ENCODE measurements around the gene TTC9C. TPM values are rescaled to one million over a fixed set of nuclear protein-coding genes. Genes with fewer than 3 reads are reported as not detected.

Gene TTC9C
- total RNA-seq, 1 experiment from 2014 or later: 33.3 TPM

DNA sequence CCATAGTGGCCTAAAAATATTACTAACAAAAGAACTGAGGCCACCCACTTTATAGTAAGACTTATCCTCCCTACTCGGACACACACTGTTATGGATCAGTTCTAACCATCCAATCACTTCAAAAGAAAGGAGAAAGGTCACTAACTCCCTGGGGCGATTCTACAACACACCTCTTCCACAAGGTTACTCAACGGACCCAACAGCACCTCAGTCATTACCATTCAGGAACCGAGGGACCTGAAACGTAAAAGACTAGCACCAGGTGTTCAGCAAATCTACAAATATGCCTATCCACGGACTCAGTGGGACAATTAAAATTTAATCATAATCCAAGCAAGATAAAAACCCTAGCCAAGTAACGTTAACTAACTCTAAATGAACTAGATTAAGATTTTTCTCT lies 2.6 kb upstream of the TTC9C start:
- ChIA-PET CTCF (no interaction called here), POLR2A (no interaction called here), RAD21 (ENCODE audit: low non-redundant PET in 1 of 2, low total read pairs in 2 of 2, uncharacterized antibody in 2 of 2, unreplicated experiment in 2 of 2) (no interaction called here)
- Histone ChIP-seq H3K36me3 (ENCODE audit: control insufficient read depth in 1 of 2, insufficient read depth in 2 of 2, low read length in 2 of 2) (peaks cover 40 to 47% of the 10 kb centered on the region in 2 experiments), H3K27me3 (ENCODE audit: insufficient read depth, low read length) (no peaks in the 10 kb centered on the region), H3K4me2 (ENCODE audit: low read length) (peak overlapping the region; percentile 100), H2AFZ (ENCODE audit: low read depth, low read length, poor library complexity, severe bottlenecking) (no peak overlapping the region), H3K4me1 (ENCODE audit: control insufficient read depth in 1 of 2, insufficient read depth in 2 of 2, low read length in 2 of 2) (peaks cover 14 to 25% of the 10 kb centered on the region in 2 experiments), H4K20me1 (ENCODE audit: insufficient read depth) (peaks cover 16% of the 10 kb centered on the region; the same call in 1 of the 2 replicates), H3K79me2 (ENCODE audit: insufficient read depth, low read length) (peaks cover 86% of the 10 kb centered on the region), H3K9me3 (ENCODE audit: control insufficient read depth in 1 of 2, insufficient read depth in 1 of 2, low read depth in 1 of 2, low read length in 2 of 2) (no peaks in the 10 kb centered on the region), H3K4me3 (replicated peaks in 1 of 2; ENCODE audit: low read depth in 1 of 2, low read length in 2 of 2) (peak overlapping the region; percentile 98 to 100), H3K9ac (ENCODE audit: low read length) (peak overlapping the region; percentile 93), H3K27ac (ENCODE audit: low read depth, low read length) (peak overlapping the region; percentile 96), H3K9me2 (ENCODE audit: insufficient read depth) (no peaks in the 10 kb centered on the region)
- ATAC-seq: no peak
- intact Hi-C loops (cut with micrococcal nuclease): loop anchor here (5.0 kb wide), 1 partner anchor 37 kb away; the partner anchor contains the start of gene POLR2G
- no peak for DNase-seq (ENCODE audit: low read depth, low spot score)
- BruUV-seq (replicated peaks): TSS peak; percentile 44
- no peak for TF ChIP-seq ELF1 (IDR thresholded peaks at IDR 0.05; ENCODE audit: borderline replicate concordance, low read depth)
- TF ChIP-seq TCF7L2 (IDR thresholded peaks at IDR 0.05; ENCODE audit: borderline replicate concordance, extremely low read depth, insufficient read depth, insufficient read length): no peak
- TF ChIP-seq EGR1 (IDR thresholded peaks at IDR 0.05; ENCODE audit: low read depth): no peak

DNA sequence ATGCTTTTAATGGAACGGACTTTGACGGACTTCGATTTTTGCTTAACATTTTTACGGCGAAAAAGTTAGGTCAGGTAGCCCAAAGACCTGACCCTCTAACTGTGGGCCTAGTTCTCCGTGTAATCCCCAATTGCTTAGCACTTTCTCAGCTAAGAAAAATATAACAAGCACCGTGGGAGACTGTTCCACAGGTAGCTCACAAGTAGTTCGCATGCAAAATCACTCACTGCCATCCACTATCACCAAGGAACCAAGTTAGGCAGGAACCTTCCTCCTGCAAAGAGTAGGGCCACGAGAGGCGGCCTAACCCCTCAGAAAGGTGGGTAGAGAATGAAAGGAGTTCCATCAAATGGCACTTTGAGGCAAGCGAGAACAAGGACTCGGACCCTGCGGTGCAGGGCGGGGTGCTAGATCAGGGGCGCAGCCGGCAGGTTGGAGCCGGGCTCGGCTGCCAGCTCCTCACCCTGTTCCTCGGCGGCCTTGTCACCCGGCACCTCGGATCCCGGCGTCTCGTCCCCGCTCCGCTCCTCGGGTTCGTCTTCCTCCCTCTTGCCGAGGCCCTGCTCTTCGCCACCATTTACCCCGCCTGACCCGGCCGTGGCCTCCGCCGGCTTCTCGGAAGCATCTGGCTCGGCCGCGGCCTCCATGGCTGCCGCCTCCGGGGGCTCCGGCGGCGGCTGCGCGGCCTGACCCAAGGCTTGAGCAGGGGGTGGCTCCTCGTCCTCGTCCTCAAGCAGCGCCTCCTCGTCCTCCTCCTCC lies 2.0 kb upstream of the TTC9C start:
- POLR2A ChIA-PET: interaction anchor here (1.1 to 4.3 kb wide), 5 partner anchors 20 to 135 kb away, joined by 4 to 59 read pairs (median 5); partner anchors contain the start of genes LBHD1 and TUT1
- no peaks in the 10 kb centered on the region for H3K27me3 ChIP-seq (ENCODE audit: insufficient read depth, low read length)
- no peaks in the 10 kb centered on the region for H3K9me3 ChIP-seq (ENCODE audit: control insufficient read depth in 1 of 2, insufficient read depth in 1 of 2, low read depth in 1 of 2, low read length in 2 of 2)
- peaks cover 33 to 40% of the 10 kb centered on the region in 2 experiments for H3K36me3 ChIP-seq (ENCODE audit: control insufficient read depth in 1 of 2, insufficient read depth in 2 of 2, low read length in 2 of 2)
- H3K9me2 ChIP-seq (ENCODE audit: insufficient read depth): no peaks in the 10 kb centered on the region
- DNase-seq (ENCODE audit: low read depth, low spot score): no peak
- RAD21 ChIA-PET (ENCODE audit: low non-redundant PET in 1 of 2, low total read pairs in 2 of 2, uncharacterized antibody in 2 of 2, unreplicated experiment in 2 of 2): no interaction called here
- no TSS peak for BruUV-seq (replicated peaks)
- peak overlapping the region; percentile 96 for H3K27ac ChIP-seq (ENCODE audit: low read depth, low read length)
- intact Hi-C loops (cut with micrococcal nuclease): loop anchor here (5.0 kb wide), 1 partner anchor 36 kb away; the partner anchor contains the start of gene POLR2G
- peak overlapping the region; percentile 100 for H3K4me2 ChIP-seq (ENCODE audit: low read length)
- peak overlapping the region; percentile 93 for H3K9ac ChIP-seq (ENCODE audit: low read length)
- no peak overlapping the region for H2AFZ ChIP-seq (ENCODE audit: low read depth, low read length, poor library complexity, severe bottlenecking)
- ATAC-seq: no peak
- H3K4me1 ChIP-seq (ENCODE audit: control insufficient read depth in 1 of 2, insufficient read depth in 2 of 2, low read length in 2 of 2): peaks cover 14 to 25% of the 10 kb centered on the region in 2 experiments
- H3K4me3 ChIP-seq (replicated peaks in 1 of 2; ENCODE audit: low read depth in 1 of 2, low read length in 2 of 2): peak overlapping the region; percentile 98 to 100
- peaks cover 16% of the 10 kb centered on the region; the same call in 1 of the 2 replicates for H4K20me1 ChIP-seq (ENCODE audit: insufficient read depth)
- H3K79me2 ChIP-seq (ENCODE audit: insufficient read depth, low read length): peaks cover 84% of the 10 kb centered on the region
- CTCF ChIA-PET: interaction anchor here (0.8 to 2.5 kb wide), 3 partner anchors 28 to 114 kb away, joined by 3 to 10 read pairs (median 7); partner anchors contain the start of genes EML3 and ZBTB3
- TF ChIP-seq, protein P1, sequence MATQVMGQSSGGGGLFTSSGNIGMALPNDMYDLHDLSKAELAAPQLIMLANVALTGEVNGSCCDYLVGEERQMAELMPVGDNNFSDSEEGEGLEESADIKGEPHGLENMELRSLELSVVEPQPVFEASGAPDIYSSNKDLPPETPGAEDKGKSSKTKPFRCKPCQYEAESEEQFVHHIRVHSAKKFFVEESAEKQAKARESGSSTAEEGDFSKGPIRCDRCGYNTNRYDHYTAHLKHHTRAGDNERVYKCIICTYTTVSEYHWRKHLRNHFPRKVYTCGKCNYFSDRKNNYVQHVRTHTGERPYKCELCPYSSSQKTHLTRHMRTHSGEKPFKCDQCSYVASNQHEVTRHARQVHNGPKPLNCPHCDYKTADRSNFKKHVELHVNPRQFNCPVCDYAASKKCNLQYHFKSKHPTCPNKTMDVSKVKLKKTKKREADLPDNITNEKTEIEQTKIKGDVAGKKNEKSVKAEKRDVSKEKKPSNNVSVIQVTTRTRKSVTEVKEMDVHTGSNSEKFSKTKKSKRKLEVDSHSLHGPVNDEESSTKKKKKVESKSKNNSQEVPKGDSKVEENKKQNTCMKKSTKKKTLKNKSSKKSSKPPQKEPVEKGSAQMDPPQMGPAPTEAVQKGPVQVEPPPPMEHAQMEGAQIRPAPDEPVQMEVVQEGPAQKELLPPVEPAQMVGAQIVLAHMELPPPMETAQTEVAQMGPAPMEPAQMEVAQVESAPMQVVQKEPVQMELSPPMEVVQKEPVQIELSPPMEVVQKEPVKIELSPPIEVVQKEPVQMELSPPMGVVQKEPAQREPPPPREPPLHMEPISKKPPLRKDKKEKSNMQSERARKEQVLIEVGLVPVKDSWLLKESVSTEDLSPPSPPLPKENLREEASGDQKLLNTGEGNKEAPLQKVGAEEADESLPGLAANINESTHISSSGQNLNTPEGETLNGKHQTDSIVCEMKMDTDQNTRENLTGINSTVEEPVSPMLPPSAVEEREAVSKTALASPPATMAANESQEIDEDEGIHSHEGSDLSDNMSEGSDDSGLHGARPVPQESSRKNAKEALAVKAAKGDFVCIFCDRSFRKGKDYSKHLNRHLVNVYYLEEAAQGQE (IDR thresholded peaks at IDR 0.05; ENCODE audit: low read depth): no peak
- TF ChIP-seq TCF7L2 (IDR thresholded peaks at IDR 0.05; ENCODE audit: borderline replicate concordance, extremely low read depth, insufficient read depth, insufficient read length) (no peak), ELF1 (IDR thresholded peaks at IDR 0.05; ENCODE audit: borderline replicate concordance, low read depth) (no peak), CBX3 (IDR thresholded peaks at IDR 0.05; ENCODE audit: low read depth) (no peak), SP1 (IDR thresholded peaks at IDR 0.05; ENCODE audit: low read depth) (no peak), EZH2phosphoT487 (IDR thresholded peaks at IDR 0.05; ENCODE audit: borderline replicate concordance) (no peak), EGR1 (IDR thresholded peaks at IDR 0.05; ENCODE audit: low read depth) (no peak), POLR2A (IDR thresholded peaks at IDR 0.05; ENCODE audit: borderline replicate concordance, extremely low read depth, insufficient read depth, insufficient read length) (no peak), YY1 (IDR thresholded peaks at IDR 0.05; ENCODE audit: extremely low read depth, insufficient replicate concordance, low read depth, low read length) (no peak), POLR2AphosphoS5 (IDR thresholded peaks at IDR 0.05; ENCODE audit: low read depth, low read length) (no peak), FOSL1 (IDR thresholded peaks at IDR 0.05; ENCODE audit: low read depth) (no peak), ZFX (IDR thresholded peaks at IDR 0.05) (no peak), EZH2 (IDR thresholded peaks at IDR 0.05) (no peak), SIN3A (IDR thresholded peaks at IDR 0.05; ENCODE audit: low read depth) (no peak)
- TF ChIP-seq, protein P2, sequence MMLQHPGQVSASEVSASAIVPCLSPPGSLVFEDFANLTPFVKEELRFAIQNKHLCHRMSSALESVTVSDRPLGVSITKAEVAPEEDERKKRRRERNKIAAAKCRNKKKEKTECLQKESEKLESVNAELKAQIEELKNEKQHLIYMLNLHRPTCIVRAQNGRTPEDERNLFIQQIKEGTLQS (IDR thresholded peaks at IDR 0.05): no peak
- TF ChIP-seq, protein P3, sequence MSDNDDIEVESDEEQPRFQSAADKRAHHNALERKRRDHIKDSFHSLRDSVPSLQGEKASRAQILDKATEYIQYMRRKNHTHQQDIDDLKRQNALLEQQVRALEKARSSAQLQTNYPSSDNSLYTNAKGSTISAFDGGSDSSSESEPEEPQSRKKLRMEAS (IDR thresholded peaks at IDR 0.05): no peak

Data from HCT116 (cell line).